Measurements from ENCODE around the gene AFF3. TPM values are rescaled to one million over a fixed set of nuclear protein-coding genes. Genes with fewer than 3 reads are reported as not detected.

The AFF3 gene
- total and polyA plus RNA-seq, 2 of the 8 experiments (the other 6 are each of a cell fraction or from before 2014, with no cell fraction given) = 0.27 to 3.0 TPM

DNA sequence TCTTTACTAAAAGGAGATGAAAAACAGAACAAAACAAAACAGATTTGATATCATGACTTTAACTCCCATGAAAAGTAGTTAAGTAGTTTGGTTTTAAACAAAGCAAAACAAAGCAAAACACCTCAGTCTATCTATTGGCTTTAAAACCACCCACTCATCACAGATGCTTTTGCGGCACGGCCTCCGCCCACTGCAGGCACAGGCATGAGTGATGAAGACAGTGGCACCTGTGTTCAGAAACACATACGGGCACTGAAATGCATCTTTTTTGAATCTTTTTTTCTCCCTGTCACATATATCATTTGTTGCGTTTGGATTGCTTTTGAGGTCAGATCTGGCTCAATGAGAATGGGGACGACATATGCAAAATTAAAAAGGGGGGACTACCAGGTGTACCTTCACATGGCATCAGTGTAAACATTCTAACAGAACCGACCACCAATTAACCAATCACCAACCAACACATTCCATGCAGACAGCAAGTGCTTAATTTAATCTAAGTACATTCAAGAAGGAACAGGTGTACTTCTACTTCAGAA, 505.2 kb downstream of the AFF3 start (continued):
- TF ChIP-seq CEBPB (IDR thresholded peaks at IDR 0.05; ENCODE audit: low read depth, low read length) (no peak), KDM5A (IDR thresholded peaks at IDR 0.05; ENCODE audit: low read length) (no peak), KDM1A (IDR thresholded peaks at IDR 0.05; ENCODE audit: borderline replicate concordance, low read length) (no peak)
- TF ChIP-seq, protein P1, sequence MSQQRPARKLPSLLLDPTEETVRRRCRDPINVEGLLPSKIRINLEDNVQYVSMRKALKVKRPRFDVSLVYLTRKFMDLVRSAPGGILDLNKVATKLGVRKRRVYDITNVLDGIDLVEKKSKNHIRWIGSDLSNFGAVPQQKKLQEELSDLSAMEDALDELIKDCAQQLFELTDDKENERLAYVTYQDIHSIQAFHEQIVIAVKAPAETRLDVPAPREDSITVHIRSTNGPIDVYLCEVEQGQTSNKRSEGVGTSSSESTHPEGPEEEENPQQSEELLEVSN (IDR thresholded peaks at IDR 0.05) = no peak
